ENCODE results near the gene STOX1. TPM values are rescaled to one million over a fixed set of nuclear protein-coding genes. Genes with fewer than 3 reads are reported as not detected.
A peak's percentile ranks its signal among the peaks of the same experiment; 100 is the strongest.

STOX1 gene
- total and polyA plus RNA-seq, 2 of the 8 experiments (the other 6 are each of a cell fraction or from before 2014, with no cell fraction given) = 0.92 to 2.6 TPM

DNA sequence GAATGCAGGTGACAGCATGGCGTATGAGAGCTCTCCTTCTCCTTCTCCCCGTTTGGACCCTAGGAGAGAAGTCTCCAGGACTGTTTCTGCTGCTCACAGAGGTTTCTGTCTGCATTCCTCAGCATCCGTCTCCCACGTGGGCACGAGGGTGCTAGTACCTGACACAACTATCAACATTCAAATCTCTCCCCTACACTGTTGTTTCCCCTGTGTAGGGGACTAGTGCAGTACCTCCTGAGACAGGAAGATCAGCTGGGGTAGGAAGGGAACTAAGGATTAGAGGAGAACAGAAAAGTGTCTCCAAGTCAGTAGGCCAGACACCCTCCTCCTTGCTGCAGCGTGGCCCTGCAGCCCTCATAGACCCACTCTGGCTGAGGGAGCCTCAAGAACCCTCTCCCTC is 29.0 kb downstream of the STOX1 start:
- no peak overlapping the region for H4K8ac ChIP-seq (ENCODE audit: extremely low read depth, insufficient read depth, low read length)
- no peak for FAIRE-seq
- no peaks in the 10 kb centered on the region for H3K79me1 ChIP-seq (ENCODE audit: low read depth, low read length)
- H3K23ac ChIP-seq (ENCODE audit: insufficient read length) = no peak overlapping the region
- peaks cover 9 to 11% of the 10 kb centered on the region in 2 experiments for H3K9me3 ChIP-seq (ENCODE audit: insufficient read depth in 2 of 2, low read depth in 1 of 2, low read length in 1 of 2)
- no peaks in the 10 kb centered on the region for H3K36me3 ChIP-seq (ENCODE audit: control insufficient read depth in 2 of 4, insufficient read depth in 4 of 4, low read length in 3 of 4)
- no peak overlapping the region for H2BK5ac ChIP-seq (ENCODE audit: low read depth, low read length)
- no peak overlapping the region for H3K14ac ChIP-seq (ENCODE audit: insufficient read length)
- H4K91ac ChIP-seq (replicated peaks; ENCODE audit: insufficient read length, low read length) = no peak overlapping the region
- H3K56ac ChIP-seq (replicated peaks; ENCODE audit: insufficient read length, low read depth, low read length) = no peak overlapping the region
- no peak overlapping the region for H2BK15ac ChIP-seq (ENCODE audit: low read length)
- no peaks in the 10 kb centered on the region for H3K23me2 ChIP-seq (ENCODE audit: low read depth, low read length)
- H3K4me3 ChIP-seq (ENCODE audit: extremely low read depth in 1 of 4, insufficient read depth in 2 of 4, low read depth in 3 of 4, low read length in 4 of 4) = no peak overlapping the region
- peak overlapping the region; percentile 14; the same call in 1 of the 2 replicates for H2BK12ac ChIP-seq (ENCODE audit: low read depth, low read length)
- ChIA-PET POLR2A (ENCODE audit: partially characterized antibody) (interaction anchor here (0.8 kb wide), 1 partner anchor 19 kb away, joined by 3 read pairs; no protein-coding TSS in a partner anchor), CTCF (ENCODE audit: partially characterized antibody) (interaction anchor here (1.4 to 1.6 kb wide), 2 partner anchors 11 to 50 kb away, joined by 3 to 5 read pairs; no protein-coding TSS in a partner anchor)
- no peaks in the 10 kb centered on the region for H4K20me1 ChIP-seq (replicated peaks in 1 of 2; ENCODE audit: control insufficient read depth in 1 of 2, insufficient read depth in 2 of 2, low read length in 2 of 2)
- H3K4me2 ChIP-seq (ENCODE audit: insufficient read depth in 1 of 2, low read depth in 2 of 2, low read length in 2 of 2) = no peak overlapping the region
- no peak overlapping the region for H2AFZ ChIP-seq (ENCODE audit: low read length)
- no peak overlapping the region for H2AK5ac ChIP-seq (ENCODE audit: low read depth, low read length)
- TF ChIP-seq GABPA (IDR thresholded peaks at IDR 0.05; ENCODE audit: borderline replicate concordance, insufficient read depth, low read length) (no peak), SP1 (IDR thresholded peaks at IDR 0.05; ENCODE audit: low read depth, low read length) (no peak)
- no peak overlapping the region for H2BK20ac ChIP-seq (ENCODE audit: low read length)
- no peak overlapping the region for H3K4ac ChIP-seq (replicated peaks; ENCODE audit: insufficient read length, low read depth, low read length)
- no peaks in the 10 kb centered on the region for H3K79me2 ChIP-seq (ENCODE audit: control insufficient read depth in 1 of 2, insufficient read depth in 2 of 2, low read length in 2 of 2)
- WGBS, 2 experiments (ENCODE audit: extremely low coverage in 1 of 2, insufficient coverage in 1 of 2, insufficient read length in 1 of 2, insufficient replicate concordance in 2 of 2, low coverage in 1 of 2, low lambda C conversion rate in 2 of 2, missing lambda C conversion rate in 1 of 2) = 80% methylated on average over 6 of the region's 6 CpGs; no CpG with 5 or more reads in 1 of the 2 experiments
- H3K27me3 ChIP-seq (replicated peaks in 1 of 4; ENCODE audit: control insufficient read depth in 3 of 4, extremely low read depth in 1 of 4, insufficient read depth in 3 of 4, low read length in 3 of 4) = no peaks in the 10 kb centered on the region
- no peak overlapping the region for H3K27ac ChIP-seq (ENCODE audit: low read depth, low read length)
- 0 out of 2 replicates have a peak overlapping the region, but pooled peaks have one; percentile 16 for H3K18ac ChIP-seq (ENCODE audit: extremely low read depth, low read length)
- no peaks in the 10 kb centered on the region; a peak in 1 of 7 replicates for H3K4me1 ChIP-seq (replicated peaks in 1 of 4; ENCODE audit: control insufficient read depth in 3 of 4, insufficient read depth in 4 of 4, low read length in 3 of 4)
- H2BK120ac ChIP-seq (replicated peaks; ENCODE audit: low read depth, low read length) = no peak overlapping the region
- H4K5ac ChIP-seq (ENCODE audit: insufficient read length, low read depth, low read length) = no peak overlapping the region
- no peak for DNase-seq (ENCODE audit: low read depth in 1 of 2, low spot score in 2 of 2)
- H3K9ac ChIP-seq (replicated peaks in 1 of 4; ENCODE audit: extremely low read depth in 1 of 4, low read depth in 3 of 4, low read length in 3 of 4) = no peak overlapping the region

All from H1 (cell line).